Measurements from ENCODE around the gene IRF8.

DNA sequence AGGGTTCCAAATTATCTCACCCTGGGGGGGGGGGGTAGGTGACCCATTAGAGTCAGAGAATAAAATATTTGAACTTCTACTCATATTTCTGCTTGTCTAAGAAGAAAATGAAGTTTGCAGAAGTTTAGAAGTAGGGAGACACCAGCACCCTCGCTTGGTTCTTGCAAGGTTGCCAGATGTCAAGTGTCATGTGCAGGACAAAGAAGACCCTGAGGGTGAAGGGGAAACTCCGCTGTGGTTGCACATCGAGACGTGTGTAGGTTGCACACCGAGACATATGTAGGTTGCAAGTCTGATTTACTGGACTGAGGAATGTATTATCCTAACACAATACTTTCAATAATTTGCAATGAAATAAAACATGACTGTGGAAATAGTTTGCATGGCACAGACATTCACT lies 42.4 kb upstream of the IRF8 start:
- TF ChIP-seq POLR2A (IDR thresholded peaks at IDR 0.05; ENCODE audit: low read length) (no peak), GATA1 (IDR thresholded peaks at IDR 0.05; ENCODE audit: low read depth, low read length) (no peak)

All from erythroblast (primary cell).